Measurements from ENCODE around the gene NOX3. TPM values are rescaled to one million over a fixed set of nuclear protein-coding genes. Genes with fewer than 3 reads are reported as not detected.

Gene NOX3
- total and polyA plus RNA-seq, 2 donors from 2014 or later, result not detected

DNA sequence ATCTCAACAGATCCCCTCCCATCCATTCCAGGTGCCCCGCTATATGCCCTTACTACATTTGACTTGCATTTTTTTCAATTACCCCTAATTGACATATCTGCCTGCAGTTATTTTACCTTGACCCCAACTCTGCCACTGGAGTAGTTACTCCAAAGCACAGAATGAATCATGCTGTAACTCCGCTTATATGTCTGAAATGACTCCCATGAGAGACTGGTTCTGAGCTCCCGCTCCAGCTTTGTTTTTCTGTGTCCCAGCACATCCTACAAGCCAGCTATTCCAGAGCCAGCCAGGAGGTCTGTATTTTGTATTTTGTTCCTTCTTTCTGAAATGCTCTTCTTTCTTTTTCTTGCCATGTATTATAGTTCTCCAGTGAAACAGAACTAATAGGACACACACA is 10.9 kb upstream of the NOX3 start:
- Histone ChIP-seq H3K9ac (ENCODE audit: low read length in 3 of 3) (no peak overlapping the region), H3K27me3 (ENCODE audit: control insufficient read depth, insufficient read depth, low read length) (no peaks in the 10 kb centered on the region), H3K27ac (ENCODE audit: low read depth in 2 of 2, low read length in 2 of 2) (no peak overlapping the region), H3K9me3 (ENCODE audit: control insufficient read depth in 2 of 3, insufficient read depth in 1 of 3, low read length in 3 of 3) (peaks cover 0 to 13% (median 0%) of the 10 kb centered on the region in 3 donors), H3K4me1 (ENCODE audit: control insufficient read depth in 2 of 3, insufficient read depth in 2 of 3, low read depth in 1 of 3, low read length in 3 of 3) (no peaks in the 10 kb centered on the region), H3K36me3 (ENCODE audit: control insufficient read depth in 2 of 3, insufficient read depth in 3 of 3, low read length in 3 of 3) (no peaks in the 10 kb centered on the region), H3K4me3 (ENCODE audit: low read length in 3 of 3) (no peak overlapping the region)
- intact Hi-C loops (cut with DNase I), result no loop called here
- FAIRE-seq (no peak), DNase-seq (no peak)
- TF ChIP-seq, protein P1, sequence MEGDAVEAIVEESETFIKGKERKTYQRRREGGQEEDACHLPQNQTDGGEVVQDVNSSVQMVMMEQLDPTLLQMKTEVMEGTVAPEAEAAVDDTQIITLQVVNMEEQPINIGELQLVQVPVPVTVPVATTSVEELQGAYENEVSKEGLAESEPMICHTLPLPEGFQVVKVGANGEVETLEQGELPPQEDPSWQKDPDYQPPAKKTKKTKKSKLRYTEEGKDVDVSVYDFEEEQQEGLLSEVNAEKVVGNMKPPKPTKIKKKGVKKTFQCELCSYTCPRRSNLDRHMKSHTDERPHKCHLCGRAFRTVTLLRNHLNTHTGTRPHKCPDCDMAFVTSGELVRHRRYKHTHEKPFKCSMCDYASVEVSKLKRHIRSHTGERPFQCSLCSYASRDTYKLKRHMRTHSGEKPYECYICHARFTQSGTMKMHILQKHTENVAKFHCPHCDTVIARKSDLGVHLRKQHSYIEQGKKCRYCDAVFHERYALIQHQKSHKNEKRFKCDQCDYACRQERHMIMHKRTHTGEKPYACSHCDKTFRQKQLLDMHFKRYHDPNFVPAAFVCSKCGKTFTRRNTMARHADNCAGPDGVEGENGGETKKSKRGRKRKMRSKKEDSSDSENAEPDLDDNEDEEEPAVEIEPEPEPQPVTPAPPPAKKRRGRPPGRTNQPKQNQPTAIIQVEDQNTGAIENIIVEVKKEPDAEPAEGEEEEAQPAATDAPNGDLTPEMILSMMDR (IDR thresholded peaks at IDR 0.05; ENCODE audit: borderline replicate concordance, extremely low read depth, insufficient read depth), result no peak

DNA sequence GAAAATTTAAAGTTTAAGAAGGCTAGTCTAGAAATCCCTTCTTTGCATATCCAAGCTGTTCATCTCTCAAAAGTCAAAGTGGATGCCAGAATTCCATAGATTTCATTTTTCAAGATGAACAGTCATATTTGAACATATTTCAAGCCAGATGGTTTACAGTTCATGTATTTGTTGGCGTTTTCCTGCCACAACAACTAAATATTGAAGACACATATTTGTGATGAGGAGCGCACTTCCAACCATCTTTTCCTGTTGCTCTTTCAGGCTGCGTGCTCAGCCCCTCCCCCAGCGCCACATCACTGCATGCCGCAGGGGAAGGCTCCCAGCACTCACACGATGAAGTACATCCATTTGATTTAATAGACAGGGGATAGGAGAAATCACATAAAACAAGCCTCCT is 5.9 kb upstream of the NOX3 start:
- Histone ChIP-seq H3K27ac (ENCODE audit: low read depth in 2 of 2, low read length in 2 of 2) (no peak overlapping the region), H3K9ac (ENCODE audit: low read length in 3 of 3) (no peak overlapping the region), H3K36me3 (ENCODE audit: control insufficient read depth in 2 of 3, insufficient read depth in 3 of 3, low read length in 3 of 3) (no peaks in the 10 kb centered on the region), H3K4me3 (ENCODE audit: low read length in 3 of 3) (no peak overlapping the region), H3K9me3 (ENCODE audit: control insufficient read depth in 2 of 3, insufficient read depth in 1 of 3, low read length in 3 of 3) (peaks cover 0 to 8% (median 0%) of the 10 kb centered on the region in 3 donors), H3K4me1 (ENCODE audit: control insufficient read depth in 2 of 3, insufficient read depth in 2 of 3, low read depth in 1 of 3, low read length in 3 of 3) (no peaks in the 10 kb centered on the region), H3K27me3 (ENCODE audit: control insufficient read depth, insufficient read depth, low read length) (no peaks in the 10 kb centered on the region)
- intact Hi-C loops (cut with DNase I), result no loop called here
- TF ChIP-seq, protein P1 (IDR thresholded peaks at IDR 0.05; ENCODE audit: borderline replicate concordance, extremely low read depth, insufficient read depth), result no peak
- FAIRE-seq (no peak), DNase-seq (no peak)

DNA sequence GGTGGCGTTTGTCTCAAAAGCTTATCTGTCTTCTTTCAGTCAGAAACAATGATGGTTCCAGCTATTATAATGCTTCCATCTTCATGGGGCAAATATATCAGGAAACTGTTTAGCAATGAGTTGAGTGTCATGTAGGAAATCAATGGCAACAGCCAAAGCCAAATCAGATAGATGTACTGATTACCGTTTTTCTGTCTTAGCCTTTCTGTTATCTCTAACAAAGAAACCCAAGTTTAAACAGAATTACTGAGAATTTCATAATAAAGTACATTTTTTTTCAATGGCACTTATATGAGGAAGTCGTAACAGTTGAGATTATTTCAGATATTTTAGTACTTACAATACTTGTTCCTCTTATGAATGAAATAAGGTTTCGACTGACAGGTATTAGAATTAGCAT is 1.2 kb downstream of the NOX3 start:
- no peaks in the 10 kb centered on the region for H3K4me1 ChIP-seq (ENCODE audit: control insufficient read depth in 2 of 3, insufficient read depth in 2 of 3, low read depth in 1 of 3, low read length in 3 of 3)
- H3K9ac ChIP-seq (ENCODE audit: low read length in 3 of 3), result no peak overlapping the region
- H3K27me3 ChIP-seq (ENCODE audit: control insufficient read depth, insufficient read depth, low read length), result no peaks in the 10 kb centered on the region
- TF ChIP-seq, protein P1 (IDR thresholded peaks at IDR 0.05; ENCODE audit: borderline replicate concordance, extremely low read depth, insufficient read depth), result no peak
- DNase-seq, result no peak
- H3K4me3 ChIP-seq (ENCODE audit: low read length in 3 of 3), result no peak overlapping the region
- intact Hi-C loops (cut with DNase I), result no loop called here
- no peaks in the 10 kb centered on the region for H3K9me3 ChIP-seq (ENCODE audit: control insufficient read depth in 2 of 3, insufficient read depth in 1 of 3, low read length in 3 of 3)
- no peak overlapping the region for H3K27ac ChIP-seq (ENCODE audit: low read depth in 2 of 2, low read length in 2 of 2)
- no peak for FAIRE-seq
- H3K36me3 ChIP-seq (ENCODE audit: control insufficient read depth in 2 of 3, insufficient read depth in 3 of 3, low read length in 3 of 3), result no peaks in the 10 kb centered on the region

DNA sequence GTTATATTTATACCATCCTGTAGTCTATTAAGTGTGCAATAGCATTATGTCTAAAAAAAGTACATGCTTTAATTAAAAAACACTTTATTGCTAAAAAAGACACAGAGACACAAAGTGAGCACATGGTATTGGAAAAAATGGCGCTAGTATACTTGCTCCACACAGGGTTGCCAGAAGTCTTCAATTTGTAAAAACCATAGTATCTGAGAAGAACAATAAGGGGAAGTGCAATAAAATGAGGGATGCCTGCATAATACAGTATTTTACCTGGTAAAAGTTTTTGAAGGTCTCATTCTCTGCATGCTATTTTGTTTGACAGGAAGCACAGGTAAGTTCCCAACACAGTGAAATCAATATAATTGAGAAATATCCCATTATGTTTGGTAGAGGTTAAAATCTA is 1.6 kb downstream of the NOX3 start:
- Histone ChIP-seq H3K27me3 (ENCODE audit: control insufficient read depth, insufficient read depth, low read length) (no peaks in the 10 kb centered on the region), H3K27ac (ENCODE audit: low read depth in 2 of 2, low read length in 2 of 2) (no peak overlapping the region), H3K9ac (ENCODE audit: low read length in 3 of 3) (no peak overlapping the region), H3K4me3 (ENCODE audit: low read length in 3 of 3) (no peak overlapping the region), H3K36me3 (ENCODE audit: control insufficient read depth in 2 of 3, insufficient read depth in 3 of 3, low read length in 3 of 3) (no peaks in the 10 kb centered on the region), H3K9me3 (ENCODE audit: control insufficient read depth in 2 of 3, insufficient read depth in 1 of 3, low read length in 3 of 3) (no peaks in the 10 kb centered on the region), H3K4me1 (ENCODE audit: control insufficient read depth in 2 of 3, insufficient read depth in 2 of 3, low read depth in 1 of 3, low read length in 3 of 3) (no peaks in the 10 kb centered on the region)
- no peak for DNase-seq
- TF ChIP-seq, protein P1 (IDR thresholded peaks at IDR 0.05; ENCODE audit: borderline replicate concordance, extremely low read depth, insufficient read depth), result no peak
- no peak for FAIRE-seq
- intact Hi-C loops (cut with DNase I), result no loop called here
